Measurements from ENCODE around the gene SPAG8. TPM values are rescaled to one million over a fixed set of nuclear protein-coding genes. Genes with fewer than 3 reads are reported as not detected.

SPAG8 gene
- total and polyA plus RNA-seq, 10 of the 15 experiments (the other 5 are each of a cell fraction or from before 2014, with no cell fraction given) = 0.40 to 1.1 (median 0.72) TPM

GRCh38 chr9:35808433-35808832 is 3.6 kb downstream of the SPAG8 start (continued):
- TF ChIP-seq IRF3 (IDR thresholded peaks at IDR 0.05) = no peak
- TF ChIP-seq, protein P1, sequence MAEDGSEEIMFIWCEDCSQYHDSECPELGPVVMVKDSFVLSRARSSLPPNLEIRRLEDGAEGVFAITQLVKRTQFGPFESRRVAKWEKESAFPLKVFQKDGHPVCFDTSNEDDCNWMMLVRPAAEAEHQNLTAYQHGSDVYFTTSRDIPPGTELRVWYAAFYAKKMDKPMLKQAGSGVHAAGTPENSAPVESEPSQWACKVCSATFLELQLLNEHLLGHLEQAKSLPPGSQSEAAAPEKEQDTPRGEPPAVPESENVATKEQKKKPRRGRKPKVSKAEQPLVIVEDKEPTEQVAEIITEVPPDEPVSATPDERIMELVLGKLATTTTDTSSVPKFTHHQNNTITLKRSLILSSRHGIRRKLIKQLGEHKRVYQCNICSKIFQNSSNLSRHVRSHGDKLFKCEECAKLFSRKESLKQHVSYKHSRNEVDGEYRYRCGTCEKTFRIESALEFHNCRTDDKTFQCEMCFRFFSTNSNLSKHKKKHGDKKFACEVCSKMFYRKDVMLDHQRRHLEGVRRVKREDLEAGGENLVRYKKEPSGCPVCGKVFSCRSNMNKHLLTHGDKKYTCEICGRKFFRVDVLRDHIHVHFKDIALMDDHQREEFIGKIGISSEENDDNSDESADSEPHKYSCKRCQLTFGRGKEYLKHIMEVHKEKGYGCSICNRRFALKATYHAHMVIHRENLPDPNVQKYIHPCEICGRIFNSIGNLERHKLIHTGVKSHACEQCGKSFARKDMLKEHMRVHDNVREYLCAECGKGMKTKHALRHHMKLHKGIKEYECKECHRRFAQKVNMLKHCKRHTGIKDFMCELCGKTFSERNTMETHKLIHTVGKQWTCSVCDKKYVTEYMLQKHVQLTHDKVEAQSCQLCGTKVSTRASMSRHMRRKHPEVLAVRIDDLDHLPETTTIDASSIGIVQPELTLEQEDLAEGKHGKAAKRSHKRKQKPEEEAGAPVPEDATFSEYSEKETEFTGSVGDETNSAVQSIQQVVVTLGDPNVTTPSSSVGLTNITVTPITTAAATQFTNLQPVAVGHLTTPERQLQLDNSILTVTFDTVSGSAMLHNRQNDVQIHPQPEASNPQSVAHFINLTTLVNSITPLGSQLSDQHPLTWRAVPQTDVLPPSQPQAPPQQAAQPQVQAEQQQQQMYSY (CRISPR knock-in tag; IDR thresholded peaks at IDR 0.05) = no peak
- TF ChIP-seq JUND (IDR thresholded peaks at IDR 0.05; ENCODE audit: low read depth, low read length) = no peak
- TF ChIP-seq NR2C1 (IDR thresholded peaks at IDR 0.05) = no peak
- TF ChIP-seq ZBED1 (IDR thresholded peaks at IDR 0.05; ENCODE audit: borderline replicate concordance) = no peak
- TF ChIP-seq TAF1 (IDR thresholded peaks at IDR 0.05; ENCODE audit: borderline replicate concordance, low read depth, low read length) = no peak
- TF ChIP-seq, protein P2, sequence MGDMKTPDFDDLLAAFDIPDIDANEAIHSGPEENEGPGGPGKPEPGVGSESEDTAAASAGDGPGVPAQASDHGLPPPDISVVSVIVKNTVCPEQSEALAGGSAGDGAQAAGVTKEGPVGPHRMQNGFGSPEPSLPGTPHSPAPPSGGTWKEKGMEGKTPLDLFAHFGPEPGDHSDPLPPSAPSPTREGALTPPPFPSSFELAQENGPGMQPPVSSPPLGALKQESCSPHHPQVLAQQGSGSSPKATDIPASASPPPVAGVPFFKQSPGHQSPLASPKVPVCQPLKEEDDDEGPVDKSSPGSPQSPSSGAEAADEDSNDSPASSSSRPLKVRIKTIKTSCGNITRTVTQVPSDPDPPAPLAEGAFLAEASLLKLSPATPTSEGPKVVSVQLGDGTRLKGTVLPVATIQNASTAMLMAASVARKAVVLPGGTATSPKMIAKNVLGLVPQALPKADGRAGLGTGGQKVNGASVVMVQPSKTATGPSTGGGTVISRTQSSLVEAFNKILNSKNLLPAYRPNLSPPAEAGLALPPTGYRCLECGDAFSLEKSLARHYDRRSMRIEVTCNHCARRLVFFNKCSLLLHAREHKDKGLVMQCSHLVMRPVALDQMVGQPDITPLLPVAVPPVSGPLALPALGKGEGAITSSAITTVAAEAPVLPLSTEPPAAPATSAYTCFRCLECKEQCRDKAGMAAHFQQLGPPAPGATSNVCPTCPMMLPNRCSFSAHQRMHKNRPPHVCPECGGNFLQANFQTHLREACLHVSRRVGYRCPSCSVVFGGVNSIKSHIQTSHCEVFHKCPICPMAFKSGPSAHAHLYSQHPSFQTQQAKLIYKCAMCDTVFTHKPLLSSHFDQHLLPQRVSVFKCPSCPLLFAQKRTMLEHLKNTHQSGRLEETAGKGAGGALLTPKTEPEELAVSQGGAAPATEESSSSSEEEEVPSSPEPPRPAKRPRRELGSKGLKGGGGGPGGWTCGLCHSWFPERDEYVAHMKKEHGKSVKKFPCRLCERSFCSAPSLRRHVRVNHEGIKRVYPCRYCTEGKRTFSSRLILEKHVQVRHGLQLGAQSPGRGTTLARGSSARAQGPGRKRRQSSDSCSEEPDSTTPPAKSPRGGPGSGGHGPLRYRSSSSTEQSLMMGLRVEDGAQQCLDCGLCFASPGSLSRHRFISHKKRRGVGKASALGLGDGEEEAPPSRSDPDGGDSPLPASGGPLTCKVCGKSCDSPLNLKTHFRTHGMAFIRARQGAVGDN (IDR thresholded peaks at IDR 0.05) = no peak
- TF ChIP-seq, protein P3, sequence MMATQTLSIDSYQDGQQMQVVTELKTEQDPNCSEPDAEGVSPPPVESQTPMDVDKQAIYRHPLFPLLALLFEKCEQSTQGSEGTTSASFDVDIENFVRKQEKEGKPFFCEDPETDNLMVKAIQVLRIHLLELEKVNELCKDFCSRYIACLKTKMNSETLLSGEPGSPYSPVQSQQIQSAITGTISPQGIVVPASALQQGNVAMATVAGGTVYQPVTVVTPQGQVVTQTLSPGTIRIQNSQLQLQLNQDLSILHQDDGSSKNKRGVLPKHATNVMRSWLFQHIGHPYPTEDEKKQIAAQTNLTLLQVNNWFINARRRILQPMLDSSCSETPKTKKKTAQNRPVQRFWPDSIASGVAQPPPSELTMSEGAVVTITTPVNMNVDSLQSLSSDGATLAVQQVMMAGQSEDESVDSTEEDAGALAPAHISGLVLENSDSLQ (IDR thresholded peaks at IDR 0.05) = no peak

All from GM12878 (cell line).